GM21447 (cell line): ENCODE data around the gene AOC2.
"Not testable (repeated sequence)": the region's sequence is repeated elsewhere in the genome, so short reads cannot be mapped to it uniquely, and the experiment has no call there.

Experiments used
- ATAC-seq: cut with Tn5 transposase; IDR thresholded peaks from one replicate; pipeline ENCODE4 v1.9.1; 2021; ENCODE audit not compliant: unreplicated experiment

Gene AOC2

DNA sequence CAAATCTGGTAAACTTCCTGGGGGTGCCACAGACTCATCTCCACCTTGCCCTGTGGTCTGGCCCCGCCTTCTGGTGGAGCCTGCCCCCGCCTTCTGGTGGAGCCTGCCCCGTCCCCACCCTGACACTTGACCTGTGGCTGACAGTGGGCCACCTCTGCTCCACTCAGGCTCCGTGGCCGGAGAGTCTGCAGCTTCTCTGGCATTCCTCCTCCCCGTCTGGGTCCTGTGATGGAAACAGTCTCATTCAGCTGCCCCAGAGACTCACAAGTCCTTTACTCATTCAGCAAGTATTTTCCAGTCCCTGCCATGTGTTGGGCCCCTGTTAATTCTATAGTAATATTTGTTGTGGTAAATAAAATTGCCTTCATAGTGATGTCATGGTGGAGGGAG lies 35.2 kb downstream of the AOC2 start:
- no peak for ATAC-seq

DNA sequence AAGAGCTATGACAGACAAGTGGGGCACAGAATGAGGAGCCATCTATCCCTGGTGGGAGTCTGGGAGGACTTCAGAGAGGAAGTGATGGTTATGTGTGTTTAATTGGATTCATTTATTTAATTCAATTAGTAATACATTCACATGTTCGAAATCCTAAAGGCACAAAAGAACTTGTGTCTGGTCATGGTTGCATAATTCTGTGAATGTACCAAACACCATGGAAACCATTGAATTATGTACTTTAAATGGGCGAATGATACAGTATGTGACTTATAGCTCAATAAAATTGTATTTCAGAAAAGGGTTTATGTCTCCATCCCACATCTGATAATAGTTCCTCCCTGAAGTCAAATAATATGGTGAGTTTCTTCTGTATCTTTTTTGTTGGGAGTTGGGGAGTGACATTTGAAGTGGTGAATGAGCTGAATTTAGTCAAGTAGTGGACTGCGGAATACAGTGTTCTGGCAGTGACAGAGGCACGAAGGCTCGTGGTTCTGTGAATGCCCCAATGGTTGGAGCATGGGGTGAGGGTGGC lies 36.5 kb downstream of the AOC2 start:
- ATAC-seq = no peak

GRCh38 chr17:42881706-42882105 lies 37.3 kb downstream of the AOC2 start:
- ATAC-seq = not testable (repeated sequence)

- ATAC-seq = no peak
These were observed 37.8 kb downstream of the AOC2 start for GRCh38 chr17:42882166-42882565.

DNA sequence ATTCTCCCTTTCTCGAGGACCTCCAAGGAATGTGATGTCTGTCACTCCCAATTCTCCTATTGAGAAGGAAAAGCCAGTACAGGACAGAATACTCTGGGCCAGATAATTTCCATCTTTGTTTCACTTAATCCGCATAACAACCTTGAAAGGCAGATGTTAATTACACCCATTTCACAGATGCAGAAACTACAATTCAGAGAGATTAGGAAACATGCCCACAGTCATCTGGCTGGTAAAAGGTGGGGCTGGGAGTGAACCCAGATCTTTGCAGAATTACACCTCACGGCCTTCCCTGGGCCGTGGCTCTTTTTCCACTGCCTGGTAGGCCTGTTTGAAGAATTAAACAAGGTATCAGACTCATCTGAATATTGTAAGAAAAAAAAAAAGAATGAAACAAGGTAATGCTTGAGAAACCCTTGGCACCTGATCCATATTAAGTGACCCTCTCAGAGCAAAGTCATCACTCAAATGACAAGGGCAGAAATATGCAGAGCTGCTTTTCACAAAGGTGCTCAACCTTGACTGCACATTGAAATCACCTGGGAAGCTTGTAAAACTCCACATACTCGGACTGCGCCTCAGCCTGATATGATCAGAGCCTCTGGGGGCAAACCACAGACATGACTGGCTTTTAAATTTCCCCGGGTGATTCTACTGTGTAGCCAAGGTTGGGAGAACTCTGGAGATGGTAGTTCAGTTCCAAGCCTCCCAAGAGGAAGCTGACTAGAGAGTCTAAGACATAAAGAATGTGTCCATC lies 39.6 kb downstream of the AOC2 start:
- ATAC-seq = no peak

DNA sequence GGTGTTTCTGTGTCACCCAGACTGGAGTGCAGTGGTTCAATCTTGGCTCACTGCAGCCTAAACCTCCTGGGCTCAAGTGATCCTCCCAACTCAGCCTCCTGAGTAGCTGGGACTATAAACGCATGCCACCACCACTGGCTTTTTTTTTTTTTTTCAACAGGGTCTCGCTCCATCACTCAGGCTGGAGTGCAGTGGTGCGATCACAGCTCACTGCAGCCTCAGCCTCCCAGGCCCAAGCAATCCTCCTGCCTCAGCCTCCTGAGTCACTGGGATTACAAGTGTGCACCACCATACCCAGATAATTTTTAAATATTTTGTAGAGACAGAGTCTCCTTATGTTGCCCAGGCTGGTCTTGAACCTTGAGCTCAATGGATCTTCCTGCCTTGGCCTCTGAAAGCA lies 41.4 kb downstream of the AOC2 start:
- not testable (repeated sequence) for ATAC-seq

DNA sequence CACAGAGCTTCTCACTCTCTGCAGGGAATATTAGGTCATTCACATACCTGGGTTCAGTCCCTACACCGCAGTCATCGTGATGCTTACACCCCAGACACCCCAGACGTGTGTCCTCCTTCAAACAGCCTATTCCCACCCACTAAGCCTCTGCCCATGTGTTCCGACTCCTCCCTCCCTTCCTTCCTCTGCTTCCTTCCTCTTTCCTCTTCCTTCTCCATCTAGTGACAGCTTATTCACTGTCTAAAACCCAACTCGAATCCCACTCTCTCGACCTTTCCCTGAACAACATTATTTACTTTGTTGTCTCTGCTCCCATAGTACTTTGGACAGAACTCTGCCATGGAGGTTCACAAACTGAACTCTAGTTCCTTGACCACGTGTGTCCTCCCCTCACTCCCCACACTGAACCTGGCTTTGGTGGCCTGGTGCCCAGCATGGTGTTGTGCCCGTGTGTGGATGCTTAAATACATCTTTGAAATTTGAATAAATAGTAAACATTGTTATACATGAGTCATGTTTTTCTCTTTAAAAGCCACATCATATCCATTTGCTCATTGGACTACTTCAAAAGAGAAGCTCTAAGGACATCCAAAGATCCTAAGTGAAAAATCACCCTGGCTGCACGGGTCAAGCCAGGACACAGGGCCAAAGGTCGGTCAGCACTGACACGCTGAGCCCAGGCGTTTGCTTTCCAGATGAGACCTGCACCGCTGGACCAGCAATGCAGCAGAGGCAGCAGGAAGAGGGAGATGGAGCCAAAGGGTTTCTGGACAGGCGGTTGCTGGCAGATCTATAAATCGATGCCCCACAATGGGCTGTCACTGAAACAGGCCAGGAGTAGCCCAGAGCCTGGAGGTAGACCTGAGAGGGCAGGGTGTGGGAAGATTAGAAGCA lies 42.1 kb downstream of the AOC2 start:
- ATAC-seq = no peak

- no peak for ATAC-seq
These were observed 45.4 kb downstream of the AOC2 start for GRCh38 chr17:42889809-42890208.

DNA sequence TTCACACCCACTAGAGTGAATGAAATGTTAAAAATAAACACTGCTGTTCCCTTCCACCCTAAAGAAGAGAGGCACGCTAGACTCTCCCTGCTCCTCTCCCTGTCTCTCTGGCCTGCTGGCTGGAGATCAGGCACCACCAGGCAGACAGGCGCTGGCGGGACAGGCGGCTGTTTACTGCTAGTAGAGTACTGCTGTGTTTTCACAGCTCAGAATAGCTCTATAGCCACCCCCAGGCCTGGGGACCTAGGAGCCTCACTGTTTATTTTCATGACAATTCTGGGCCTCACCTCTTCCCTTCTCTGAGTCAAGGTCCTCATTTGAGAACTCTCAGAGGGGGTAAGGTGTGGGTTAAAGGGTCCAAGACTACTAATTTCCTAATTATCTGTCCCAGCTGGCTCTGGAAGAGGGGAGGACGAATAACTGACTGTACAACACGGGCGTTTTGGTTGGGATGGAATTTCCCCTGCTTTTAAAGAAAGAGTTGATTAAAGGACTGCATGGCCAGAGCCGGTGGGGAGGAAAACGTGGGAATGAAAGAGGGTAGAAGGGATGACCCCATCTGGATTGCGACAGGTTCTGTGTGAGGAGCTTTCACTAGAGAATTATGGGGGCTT lies 47.3 kb downstream of the AOC2 start:
- no peak for ATAC-seq

GRCh38 chr17:42893359-42893758 lies 49.0 kb downstream of the AOC2 start:
- ATAC-seq = no peak

DNA sequence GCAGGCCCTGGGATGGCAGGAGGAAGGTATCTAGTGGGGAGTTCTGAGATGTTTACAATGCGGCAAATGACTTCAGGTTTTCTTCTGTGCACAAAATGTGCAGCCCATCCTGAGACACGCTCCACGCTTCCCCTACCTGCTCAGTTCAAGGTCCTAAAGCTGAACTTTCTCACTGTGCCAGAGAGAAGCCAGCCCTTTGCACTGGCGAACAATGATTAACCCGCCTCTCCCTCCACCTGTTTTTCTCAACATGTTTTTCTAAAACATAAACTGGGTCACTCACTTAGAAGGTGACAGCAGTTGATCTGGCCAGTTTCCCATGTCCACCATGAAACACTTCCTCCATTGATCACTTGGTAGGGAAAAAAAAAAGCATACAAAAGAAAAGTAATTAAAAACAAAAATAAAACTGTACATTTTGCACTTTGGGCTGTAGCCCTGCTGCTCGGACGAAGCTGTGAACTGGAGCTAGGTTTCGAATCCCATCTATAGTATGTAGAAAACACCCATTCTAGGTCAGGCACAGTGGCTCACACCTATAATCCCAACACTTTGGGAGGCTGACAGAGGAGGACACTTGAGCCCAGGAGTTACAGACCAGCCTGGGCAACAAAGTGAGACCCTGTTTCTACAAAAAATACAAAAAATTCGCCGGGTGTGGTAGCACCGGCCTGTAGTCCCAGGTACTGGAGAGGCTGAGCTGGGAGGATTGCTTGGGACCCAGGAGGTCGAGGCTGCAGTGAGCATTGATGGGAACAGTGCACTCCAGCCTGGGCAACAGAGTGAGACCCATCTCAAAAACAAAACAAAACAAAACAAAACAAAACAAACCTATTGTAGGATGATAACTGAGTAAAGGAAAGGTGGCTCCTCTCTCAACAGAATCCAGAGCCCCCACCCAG lies 50.2 kb downstream of the AOC2 start:
- ATAC-seq = no peak

DNA sequence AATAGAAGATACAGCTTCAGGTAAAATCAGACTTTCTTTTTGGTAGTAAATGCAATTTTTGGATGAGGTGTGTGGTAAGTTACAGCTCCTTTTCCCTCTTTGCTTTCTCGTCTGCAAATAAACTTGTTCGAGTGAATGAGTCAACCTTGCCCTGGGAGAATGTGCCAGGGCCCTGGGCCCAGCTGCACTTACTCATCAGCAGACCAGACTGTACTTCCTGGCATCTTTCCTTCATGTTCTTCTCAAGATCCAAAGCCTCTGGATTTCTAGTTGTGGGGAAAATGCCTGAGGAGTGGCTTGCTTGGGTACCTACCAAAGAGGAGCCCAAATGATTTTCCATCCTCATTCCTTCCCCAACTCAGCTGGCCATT lies 50.8 kb downstream of the AOC2 start:
- ATAC-seq = no peak

DNA sequence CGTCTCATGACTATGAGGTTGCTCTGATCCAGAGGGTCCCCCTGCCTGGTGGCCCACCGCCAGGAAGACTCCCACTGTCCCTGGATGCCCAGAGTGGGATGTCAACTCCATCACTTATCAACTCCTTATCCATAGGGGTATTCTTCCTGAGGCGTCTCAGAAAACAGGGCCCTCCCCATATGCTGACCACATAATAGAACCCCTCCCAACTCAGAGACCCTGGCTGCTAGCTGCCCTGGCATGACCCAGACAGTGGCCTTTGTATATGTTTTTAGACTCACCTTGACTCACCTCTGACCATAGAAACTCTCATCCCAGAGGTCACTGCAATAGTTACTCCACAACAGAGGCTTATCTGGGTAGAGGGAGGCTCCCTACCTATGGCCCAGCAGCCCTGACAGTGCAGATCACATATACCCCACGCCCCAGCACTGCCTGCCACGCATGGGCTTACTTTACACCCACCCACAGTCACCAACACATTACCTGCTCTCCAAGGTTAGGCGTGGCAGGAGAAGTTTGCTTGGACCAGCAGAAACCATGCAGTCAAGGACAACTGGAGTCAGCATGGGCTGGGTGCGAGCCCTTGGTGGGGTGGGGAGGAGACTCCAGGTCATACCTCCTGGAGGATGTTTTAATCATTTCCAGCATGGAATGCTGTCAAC lies 53.9 kb downstream of the AOC2 start:
- no peak for ATAC-seq

- ATAC-seq = not testable (repeated sequence)
These were observed 55.6 kb downstream of the AOC2 start for GRCh38 chr17:42899981-42900380.
